Measurements from ENCODE around the gene BRF1.

GRCh38 chr14:105337433-105337832 lies 36.6 kb upstream of the BRF1 start:
- TF ChIP-seq, protein P1, sequence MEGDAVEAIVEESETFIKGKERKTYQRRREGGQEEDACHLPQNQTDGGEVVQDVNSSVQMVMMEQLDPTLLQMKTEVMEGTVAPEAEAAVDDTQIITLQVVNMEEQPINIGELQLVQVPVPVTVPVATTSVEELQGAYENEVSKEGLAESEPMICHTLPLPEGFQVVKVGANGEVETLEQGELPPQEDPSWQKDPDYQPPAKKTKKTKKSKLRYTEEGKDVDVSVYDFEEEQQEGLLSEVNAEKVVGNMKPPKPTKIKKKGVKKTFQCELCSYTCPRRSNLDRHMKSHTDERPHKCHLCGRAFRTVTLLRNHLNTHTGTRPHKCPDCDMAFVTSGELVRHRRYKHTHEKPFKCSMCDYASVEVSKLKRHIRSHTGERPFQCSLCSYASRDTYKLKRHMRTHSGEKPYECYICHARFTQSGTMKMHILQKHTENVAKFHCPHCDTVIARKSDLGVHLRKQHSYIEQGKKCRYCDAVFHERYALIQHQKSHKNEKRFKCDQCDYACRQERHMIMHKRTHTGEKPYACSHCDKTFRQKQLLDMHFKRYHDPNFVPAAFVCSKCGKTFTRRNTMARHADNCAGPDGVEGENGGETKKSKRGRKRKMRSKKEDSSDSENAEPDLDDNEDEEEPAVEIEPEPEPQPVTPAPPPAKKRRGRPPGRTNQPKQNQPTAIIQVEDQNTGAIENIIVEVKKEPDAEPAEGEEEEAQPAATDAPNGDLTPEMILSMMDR (IDR thresholded peaks at IDR 0.05): no peak
- TF ChIP-seq POLR2A (IDR thresholded peaks at IDR 0.05) (no peak), EP300 (IDR thresholded peaks at IDR 0.05) (no peak)

Data from ovary (tissue), 3 donors.